GM20000 (cell line): Measurements from ENCODE around the gene VAV3.

Experiments used
- DNase-seq: peaks from one replicate; pipeline ENCODE4 v3.0.0; 2012; ENCODE audit warnings: low spot score
- TF ChIP-seq, protein P1 (sequence below): IDR thresholded peaks from 2 replicates; pipeline ENCODE4 v1.5.1; 2012; ENCODE audit warnings: mild to moderate bottlenecking, control low read depth; ENCODE audit errors: extremely low read depth, missing control alignments

The VAV3 gene

DNA sequence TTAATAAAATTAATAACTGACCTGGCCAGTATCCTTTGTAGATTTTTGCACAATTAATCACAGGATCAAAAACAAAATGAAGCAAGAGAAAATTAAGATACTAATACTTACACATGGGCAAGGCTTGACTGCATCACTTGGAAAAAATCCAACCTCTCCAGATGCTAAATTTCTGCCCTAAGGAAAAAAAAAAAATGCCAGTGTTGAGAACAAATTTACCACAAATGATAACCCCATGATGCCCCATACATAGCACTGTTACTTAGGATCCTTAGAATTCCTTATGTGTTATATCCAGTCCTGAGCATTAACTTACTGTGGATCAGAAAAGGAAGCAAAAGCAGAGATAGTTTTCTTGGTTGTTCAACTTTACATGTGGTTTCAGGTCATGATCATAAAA, 347.5 kb downstream of the VAV3 start:
- no peak for DNase-seq
- TF ChIP-seq, protein P1, sequence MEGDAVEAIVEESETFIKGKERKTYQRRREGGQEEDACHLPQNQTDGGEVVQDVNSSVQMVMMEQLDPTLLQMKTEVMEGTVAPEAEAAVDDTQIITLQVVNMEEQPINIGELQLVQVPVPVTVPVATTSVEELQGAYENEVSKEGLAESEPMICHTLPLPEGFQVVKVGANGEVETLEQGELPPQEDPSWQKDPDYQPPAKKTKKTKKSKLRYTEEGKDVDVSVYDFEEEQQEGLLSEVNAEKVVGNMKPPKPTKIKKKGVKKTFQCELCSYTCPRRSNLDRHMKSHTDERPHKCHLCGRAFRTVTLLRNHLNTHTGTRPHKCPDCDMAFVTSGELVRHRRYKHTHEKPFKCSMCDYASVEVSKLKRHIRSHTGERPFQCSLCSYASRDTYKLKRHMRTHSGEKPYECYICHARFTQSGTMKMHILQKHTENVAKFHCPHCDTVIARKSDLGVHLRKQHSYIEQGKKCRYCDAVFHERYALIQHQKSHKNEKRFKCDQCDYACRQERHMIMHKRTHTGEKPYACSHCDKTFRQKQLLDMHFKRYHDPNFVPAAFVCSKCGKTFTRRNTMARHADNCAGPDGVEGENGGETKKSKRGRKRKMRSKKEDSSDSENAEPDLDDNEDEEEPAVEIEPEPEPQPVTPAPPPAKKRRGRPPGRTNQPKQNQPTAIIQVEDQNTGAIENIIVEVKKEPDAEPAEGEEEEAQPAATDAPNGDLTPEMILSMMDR = no peak

DNA sequence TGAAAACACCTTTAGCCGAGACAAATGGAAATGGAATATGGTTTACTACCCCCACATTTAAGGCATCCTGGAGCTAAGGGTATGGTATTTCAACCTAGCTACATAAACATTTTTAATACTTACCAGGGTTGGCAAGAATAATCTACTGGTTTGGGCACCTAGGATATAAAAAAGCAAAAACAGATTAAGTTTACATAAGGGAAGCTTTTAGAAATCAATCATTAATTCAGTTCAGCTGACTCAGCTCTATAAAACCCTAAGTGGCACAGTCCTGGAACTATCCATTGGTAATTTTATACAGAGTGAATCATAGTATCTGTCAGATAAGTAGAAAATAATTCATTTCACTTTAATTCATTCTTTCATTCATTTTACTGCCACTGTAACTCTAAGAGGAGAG, 355.2 kb downstream of the VAV3 start:
- TF ChIP-seq, protein P1 = no peak
- DNase-seq = no peak

DNA sequence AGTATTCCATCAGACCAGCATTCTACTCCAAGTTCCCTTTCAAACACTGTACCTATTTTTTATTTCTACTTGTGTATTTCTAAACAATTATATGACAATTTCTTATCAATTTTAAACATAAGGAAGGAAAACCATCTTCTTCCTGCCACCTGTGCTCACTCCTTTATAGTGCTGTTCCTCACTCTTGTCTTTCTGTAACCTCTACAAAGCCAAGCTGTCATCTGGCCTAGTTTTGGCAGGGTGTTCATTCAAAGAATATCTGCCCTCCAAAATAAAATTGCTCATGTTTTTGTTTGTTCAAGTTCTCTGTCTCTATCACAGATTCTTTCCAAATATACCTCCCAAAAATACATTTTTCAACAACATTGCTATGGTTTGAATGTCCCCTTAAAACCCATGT, 360.2 kb downstream of the VAV3 start:
- no peak for DNase-seq
- TF ChIP-seq, protein P1 = no peak

DNA sequence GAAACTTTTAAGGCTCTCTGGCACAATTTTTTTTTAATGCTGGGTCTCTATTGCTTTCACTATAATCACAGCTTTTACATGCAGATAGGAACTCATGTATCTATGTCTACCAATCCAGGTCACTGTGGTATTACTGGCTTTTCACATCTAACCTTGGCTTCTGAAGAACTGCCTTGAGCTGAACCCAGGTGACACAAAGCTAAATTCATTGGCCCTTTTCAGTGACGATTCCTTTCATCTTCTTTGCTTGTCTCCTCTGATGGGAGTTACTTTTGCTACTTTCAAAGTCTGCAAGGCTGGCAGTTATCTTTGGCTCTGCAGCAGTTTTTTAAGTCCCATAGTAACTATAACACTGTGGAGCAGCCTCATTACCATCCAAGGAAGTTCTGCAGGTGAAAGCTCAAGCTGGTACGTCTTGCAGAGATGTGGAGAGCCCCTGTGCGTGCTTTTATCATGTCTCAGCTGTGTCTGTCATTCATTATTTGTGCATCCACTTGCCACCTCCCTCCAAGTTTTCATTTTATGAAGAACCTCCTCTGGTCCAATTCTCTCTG, 364.3 kb downstream of the VAV3 start:
- no peak for DNase-seq
- TF ChIP-seq, protein P1 = no peak

DNA sequence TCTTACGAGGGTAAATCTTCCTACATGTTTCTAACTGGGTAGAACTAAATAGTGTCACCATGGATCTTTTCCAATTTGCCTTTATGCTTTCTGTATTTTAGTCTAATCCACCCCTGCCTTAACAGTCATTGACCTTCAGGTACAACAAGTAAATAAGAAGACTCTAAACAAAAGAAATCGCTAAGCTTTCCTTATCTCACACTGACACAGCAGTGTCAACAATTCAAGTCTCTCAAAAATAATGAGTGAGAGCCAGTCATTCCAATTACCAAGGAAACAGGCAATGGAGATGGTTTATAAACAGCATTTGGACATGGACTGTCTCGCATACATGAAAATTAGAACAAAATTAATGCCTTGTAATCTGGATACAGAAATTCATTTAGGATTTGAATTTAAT, 365.8 kb downstream of the VAV3 start:
- TF ChIP-seq, protein P1 = no peak
- no peak for DNase-seq

DNA sequence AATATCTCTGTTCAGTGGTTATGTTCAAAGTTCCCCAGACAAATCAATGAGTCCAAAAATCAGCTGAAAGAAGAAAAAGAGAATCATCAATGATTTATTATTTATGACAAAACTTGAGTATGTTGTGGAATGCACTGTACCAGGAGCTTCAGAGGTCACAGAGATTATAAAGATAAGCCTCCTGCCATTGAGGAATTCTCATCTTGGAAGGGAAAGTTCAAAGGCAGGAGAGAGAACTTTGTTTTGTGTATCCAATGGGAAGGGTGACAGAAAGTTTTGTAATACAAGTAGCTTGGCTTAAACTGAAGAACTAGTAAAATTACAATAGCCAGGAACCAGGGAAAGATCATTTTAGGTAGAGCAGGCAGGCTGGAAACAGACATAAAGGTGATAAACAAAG, 367.7 kb downstream of the VAV3 start:
- TF ChIP-seq, protein P1 = no peak

DNA sequence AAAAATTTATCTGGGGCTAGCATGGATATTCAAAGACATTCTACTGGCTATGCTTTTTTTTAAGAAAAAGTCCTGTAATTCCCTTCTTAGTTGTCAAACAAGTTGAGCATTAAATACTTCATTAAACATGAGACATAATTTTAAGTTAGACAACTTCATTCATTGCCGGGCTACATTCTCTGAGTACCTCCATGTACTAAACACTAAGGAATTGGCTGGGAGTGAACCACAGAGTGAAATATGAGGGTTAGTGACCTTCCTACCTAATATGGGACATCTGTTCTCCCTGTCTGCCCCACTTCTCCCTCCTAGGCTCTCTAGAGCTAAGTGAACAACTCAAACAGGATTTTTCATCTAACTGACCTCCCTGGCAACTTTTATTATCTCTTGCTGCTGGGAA, 370.4 kb downstream of the VAV3 start:
- DNase-seq = no peak
- TF ChIP-seq, protein P1 = no peak

More for the DNA sequence above, 367.7 kb downstream of the VAV3 start:
- DNase-seq = no peak
